VCaP (cell line): ENCODE measurements around the gene MYL5.

Experiments
- H3K27ac ChIP-seq: fragments of 450-650 bp; 2 replicates; pipeline ENCODE4 v1.5.1; 2017
- TF ChIP-seq, protein P1 (sequence below): fragments of 450-650 bp; conservative IDR thresholded peaks from 2 replicates; pipeline ENCODE4 v1.5.1; 2017; ENCODE audit warnings: mild to moderate bottlenecking, moderate library complexity

The MYL5 gene

GRCh38 chr4:647481-647880, 26.9 kb upstream of the MYL5 start:
- H3K27ac ChIP-seq, result no peak overlapping the region
- TF ChIP-seq, protein P1, sequence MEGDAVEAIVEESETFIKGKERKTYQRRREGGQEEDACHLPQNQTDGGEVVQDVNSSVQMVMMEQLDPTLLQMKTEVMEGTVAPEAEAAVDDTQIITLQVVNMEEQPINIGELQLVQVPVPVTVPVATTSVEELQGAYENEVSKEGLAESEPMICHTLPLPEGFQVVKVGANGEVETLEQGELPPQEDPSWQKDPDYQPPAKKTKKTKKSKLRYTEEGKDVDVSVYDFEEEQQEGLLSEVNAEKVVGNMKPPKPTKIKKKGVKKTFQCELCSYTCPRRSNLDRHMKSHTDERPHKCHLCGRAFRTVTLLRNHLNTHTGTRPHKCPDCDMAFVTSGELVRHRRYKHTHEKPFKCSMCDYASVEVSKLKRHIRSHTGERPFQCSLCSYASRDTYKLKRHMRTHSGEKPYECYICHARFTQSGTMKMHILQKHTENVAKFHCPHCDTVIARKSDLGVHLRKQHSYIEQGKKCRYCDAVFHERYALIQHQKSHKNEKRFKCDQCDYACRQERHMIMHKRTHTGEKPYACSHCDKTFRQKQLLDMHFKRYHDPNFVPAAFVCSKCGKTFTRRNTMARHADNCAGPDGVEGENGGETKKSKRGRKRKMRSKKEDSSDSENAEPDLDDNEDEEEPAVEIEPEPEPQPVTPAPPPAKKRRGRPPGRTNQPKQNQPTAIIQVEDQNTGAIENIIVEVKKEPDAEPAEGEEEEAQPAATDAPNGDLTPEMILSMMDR, result no peak

DNA sequence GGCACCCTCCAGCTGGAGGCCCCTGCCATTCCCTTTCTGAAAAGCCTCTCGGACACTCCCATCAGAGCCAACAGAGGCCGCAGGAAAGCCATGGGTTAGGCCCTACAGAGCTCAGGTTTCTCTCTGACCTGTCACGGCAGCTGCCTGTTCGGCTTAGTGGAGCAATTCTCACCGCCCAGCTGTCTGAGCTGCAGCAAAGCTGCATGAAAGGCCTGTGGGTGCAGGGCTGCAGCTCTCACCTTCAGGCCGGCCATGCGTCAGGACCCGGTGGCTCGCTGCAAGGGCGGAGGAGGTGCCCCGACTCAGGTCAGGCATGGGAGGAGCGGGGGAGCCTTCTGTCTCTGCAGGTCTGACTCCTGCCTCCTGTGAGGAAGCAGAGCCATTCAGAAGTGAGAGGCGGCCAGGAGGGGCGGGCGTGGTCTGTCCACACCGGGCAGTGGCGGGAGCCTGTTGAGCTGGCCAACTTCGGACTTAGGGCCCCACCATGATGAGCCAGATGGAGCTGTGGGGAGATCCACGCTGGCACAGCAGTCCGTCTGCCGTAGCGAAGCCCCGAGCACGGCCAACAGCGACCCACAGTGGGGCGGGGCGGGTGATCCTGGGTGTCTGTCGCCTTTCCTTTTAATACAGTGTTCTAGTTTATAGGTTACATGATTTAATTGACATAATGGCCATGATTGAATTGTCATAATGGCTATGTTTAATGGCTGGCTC, 25.6 kb upstream of the MYL5 start:
- H3K27ac ChIP-seq, result no peak overlapping the region
- TF ChIP-seq, protein P1, result no peak

- TF ChIP-seq, protein P1, result no peak
- H3K27ac ChIP-seq, result no peak overlapping the region
Observed at GRCh38 chr4:649293-649625, 25.1 kb upstream of the MYL5 start.

GRCh38 chr4:649751-650310, 24.5 kb upstream of the MYL5 start:
- TF ChIP-seq, protein P1, result no peak
- H3K27ac ChIP-seq, result no peak overlapping the region

- TF ChIP-seq, protein P1, result no peak
- H3K27ac ChIP-seq, result no peak overlapping the region
Observed at GRCh38 chr4:650461-650860, 23.9 kb upstream of the MYL5 start.

DNA sequence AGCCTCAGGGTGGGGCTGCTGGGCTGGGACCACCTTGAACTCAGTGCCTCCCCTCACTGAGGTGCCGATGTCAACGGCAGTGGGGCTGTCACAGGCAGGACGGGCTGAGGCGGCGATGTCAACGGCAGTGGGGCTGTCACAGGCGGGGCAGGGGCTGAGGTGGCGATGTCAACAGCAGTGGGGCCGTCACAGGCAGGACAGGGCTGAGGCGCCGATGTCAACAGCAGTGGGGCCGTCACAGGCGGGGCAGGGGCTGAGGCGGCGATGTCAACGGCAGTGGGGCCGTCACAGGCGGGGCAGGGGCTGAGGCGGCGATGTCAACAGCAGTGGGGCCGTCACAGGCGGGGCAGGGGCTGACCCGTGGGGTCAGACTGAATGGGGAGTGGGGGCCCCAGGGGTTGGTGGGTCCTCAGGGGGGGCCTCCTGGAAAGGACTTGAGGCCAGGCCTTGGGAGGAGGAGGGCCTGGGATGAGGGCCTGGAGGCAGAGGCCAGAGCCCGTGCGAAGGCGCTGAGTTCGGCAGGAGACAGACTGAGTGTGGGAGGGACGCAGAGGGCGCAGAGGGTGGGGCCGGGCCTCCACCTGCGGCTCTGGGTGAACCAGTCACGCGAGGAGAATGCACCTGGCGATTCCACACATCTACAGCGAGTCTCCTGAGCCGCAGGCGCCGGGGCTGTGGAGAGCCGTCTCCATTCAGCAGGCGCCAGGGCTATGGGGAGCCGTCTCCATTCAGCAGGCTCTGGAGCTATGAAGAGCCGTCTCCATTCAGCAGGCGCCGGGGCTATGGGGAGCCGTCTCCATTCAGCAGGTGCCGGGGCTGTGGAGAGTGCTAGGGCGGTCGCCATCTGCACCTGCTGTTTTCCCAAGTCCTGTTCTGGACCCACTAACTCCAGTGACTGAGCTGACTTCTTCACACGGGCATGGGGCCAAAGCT, 23.1 kb upstream of the MYL5 start:
- TF ChIP-seq, protein P1, result no peak
- no peak overlapping the region for H3K27ac ChIP-seq

GRCh38 chr4:651884-652642, 22.3 kb upstream of the MYL5 start:
- TF ChIP-seq, protein P1, result no peak
- H3K27ac ChIP-seq, result no peak overlapping the region
